LNCaP clone FGC (cell line): ENCODE measurements around the gene CDX1.

ENCODE experiments used
- DNase-seq: peaks from one replicate; pipeline ENCODE4 v3.0.0-alpha.2; 2011; ENCODE audit warnings: low read depth
- H3K4me3 ChIP-seq: 2 replicates; pipeline ENCODE4 v1.5.1; 2011; ENCODE audit warnings: mild to moderate bottlenecking, low read depth, low read length, control low read depth
- TF ChIP-seq, protein P1 (sequence below): IDR thresholded peaks from 2 replicates; pipeline ENCODE4 v1.5.1; 2012; ENCODE audit warnings: mild to moderate bottlenecking; ENCODE audit not compliant: control insufficient read depth, insufficient read depth; ENCODE audit errors: extremely low read depth

The CDX1 gene

DNA sequence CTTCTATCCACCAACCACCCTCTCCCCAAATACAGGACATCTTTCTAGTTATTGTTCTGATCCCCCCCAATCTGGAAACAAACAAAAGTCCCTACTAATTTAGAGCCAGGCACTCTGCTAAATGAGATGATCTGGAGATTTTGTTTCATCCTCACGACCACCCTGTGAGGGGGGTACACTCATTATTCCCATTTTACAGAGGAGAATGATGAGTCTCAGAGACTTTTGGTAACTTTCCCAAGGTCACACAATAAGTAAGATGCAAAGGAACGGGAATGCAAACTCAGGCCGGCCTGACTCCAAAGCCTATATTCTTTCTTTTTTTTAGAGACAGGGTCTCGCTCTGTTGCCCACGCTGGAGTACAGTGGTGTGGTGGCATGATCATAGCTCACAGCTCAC, 20.3 kb upstream of the CDX1 start:
- H3K4me3 ChIP-seq, result no peak overlapping the region
- TF ChIP-seq, protein P1, sequence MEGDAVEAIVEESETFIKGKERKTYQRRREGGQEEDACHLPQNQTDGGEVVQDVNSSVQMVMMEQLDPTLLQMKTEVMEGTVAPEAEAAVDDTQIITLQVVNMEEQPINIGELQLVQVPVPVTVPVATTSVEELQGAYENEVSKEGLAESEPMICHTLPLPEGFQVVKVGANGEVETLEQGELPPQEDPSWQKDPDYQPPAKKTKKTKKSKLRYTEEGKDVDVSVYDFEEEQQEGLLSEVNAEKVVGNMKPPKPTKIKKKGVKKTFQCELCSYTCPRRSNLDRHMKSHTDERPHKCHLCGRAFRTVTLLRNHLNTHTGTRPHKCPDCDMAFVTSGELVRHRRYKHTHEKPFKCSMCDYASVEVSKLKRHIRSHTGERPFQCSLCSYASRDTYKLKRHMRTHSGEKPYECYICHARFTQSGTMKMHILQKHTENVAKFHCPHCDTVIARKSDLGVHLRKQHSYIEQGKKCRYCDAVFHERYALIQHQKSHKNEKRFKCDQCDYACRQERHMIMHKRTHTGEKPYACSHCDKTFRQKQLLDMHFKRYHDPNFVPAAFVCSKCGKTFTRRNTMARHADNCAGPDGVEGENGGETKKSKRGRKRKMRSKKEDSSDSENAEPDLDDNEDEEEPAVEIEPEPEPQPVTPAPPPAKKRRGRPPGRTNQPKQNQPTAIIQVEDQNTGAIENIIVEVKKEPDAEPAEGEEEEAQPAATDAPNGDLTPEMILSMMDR, result no peak
- no peak for DNase-seq

GRCh38 chr5:150146862-150147601, 19.5 kb upstream of the CDX1 start:
- TF ChIP-seq, protein P1, result no peak
- DNase-seq, result no peak
- H3K4me3 ChIP-seq, result no peak overlapping the region

GRCh38 chr5:150147670-150148069, 18.9 kb upstream of the CDX1 start:
- TF ChIP-seq, protein P1, result no peak

GRCh38 chr5:150148117-150148927, 18.3 kb upstream of the CDX1 start:
- TF ChIP-seq, protein P1, result no peak
- no peak overlapping the region for H3K4me3 ChIP-seq
- DNase-seq, result no peak

More at GRCh38 chr5:150147670-150148069, 18.9 kb upstream of the CDX1 start:
- H3K4me3 ChIP-seq, result no peak overlapping the region
- no peak for DNase-seq

DNA sequence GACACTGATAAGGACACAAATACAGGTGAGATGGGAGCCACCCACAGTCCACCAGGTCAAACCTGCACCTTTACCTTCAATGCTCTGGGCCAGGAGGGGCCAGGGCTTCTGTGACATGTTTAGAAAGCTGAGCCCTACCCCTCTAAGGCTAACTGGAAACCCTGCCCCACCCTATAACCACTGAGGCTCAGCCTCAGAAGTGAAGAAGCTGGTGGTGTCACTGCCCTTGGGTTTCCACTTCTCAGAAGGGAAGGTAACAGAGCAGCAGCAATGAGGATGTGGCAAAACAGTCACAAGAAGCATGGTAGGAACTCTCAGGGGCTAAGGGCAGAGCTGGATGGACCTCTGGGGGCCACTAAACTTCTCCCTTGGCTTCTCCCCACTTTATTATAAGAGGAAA, 17.0 kb upstream of the CDX1 start:
- no peak for DNase-seq
- H3K4me3 ChIP-seq, result no peak overlapping the region
- TF ChIP-seq, protein P1, result no peak

- H3K4me3 ChIP-seq, result no peak overlapping the region
- TF ChIP-seq, protein P1, result no peak
- no peak for DNase-seq
Observed at GRCh38 chr5:150152636-150153462, 13.7 kb upstream of the CDX1 start.
